Brain microvascular endothelial cell (primary cell): ENCODE data around the gene PPP3R1.

Source experiments
- DNase-seq: peaks from one replicate; pipeline ENCODE4 v3.0.0-alpha.2; 2020
- H3K27ac ChIP-seq: fragments of 250-450 bp; sonication (Bioruptor Pico); 2 replicates; pipeline ENCODE4 v1.5.1; 2020; ENCODE audit warnings: mild to moderate bottlenecking, moderate library complexity
- H3K27me3 ChIP-seq: fragments of 250-450 bp; sonication (Bioruptor Pico); replicated peaks from 2 replicates; pipeline ENCODE4 v1.5.1; 2020; ENCODE audit warnings: mild to moderate bottlenecking
- H3K36me3 ChIP-seq: fragments of 250-450 bp; sonication (Bioruptor Pico); replicated peaks from 2 replicates; pipeline ENCODE4 v1.5.1; 2020; ENCODE audit warnings: mild to moderate bottlenecking
- H3K4me3 ChIP-seq: 2 replicates; pipeline ENCODE4 v1.5.1; 2011; ENCODE audit warnings: low read depth, mild to moderate bottlenecking, control low read depth, low read length, moderate library complexity
- in situ Hi-C: cut with HindIII; loops from 2 replicates; pipeline ENCODE4 v1.10.0; 2017; ENCODE audit warnings: low sequenced_read_pairs, low pct_ligation_motif_present
- TF ChIP-seq, protein P1 (sequence below): IDR thresholded peaks from 2 replicates; pipeline ENCODE4 v1.5.1; 2011; ENCODE audit warnings: low read depth, mild to moderate bottlenecking, moderate library complexity, low read length, control low read depth, inconsistent platforms; ENCODE audit errors: missing control alignments

The PPP3R1 gene

GRCh38 chr2:68252400-68253218 lies at the start of gene PPP3R1:
TSS of gene PPP3R1 (minus strand) at chr2:68252532. CDS start at chr2:68252127, 405 bp downstream.
- H3K4me3 ChIP-seq = peak within 1 kb of the TSS; percentile 89
- in situ Hi-C loops = no loop called here

GRCh38 chr2:68295516-68295915 lies 43.2 kb upstream of the PPP3R1 start:
- Histone ChIP-seq H3K36me3 (no peaks in the 10 kb centered on the region), H3K27me3 (no peaks in the 10 kb centered on the region), H3K4me3 (no peak overlapping the region), H3K27ac (no peak overlapping the region)
- TF ChIP-seq, protein P1, sequence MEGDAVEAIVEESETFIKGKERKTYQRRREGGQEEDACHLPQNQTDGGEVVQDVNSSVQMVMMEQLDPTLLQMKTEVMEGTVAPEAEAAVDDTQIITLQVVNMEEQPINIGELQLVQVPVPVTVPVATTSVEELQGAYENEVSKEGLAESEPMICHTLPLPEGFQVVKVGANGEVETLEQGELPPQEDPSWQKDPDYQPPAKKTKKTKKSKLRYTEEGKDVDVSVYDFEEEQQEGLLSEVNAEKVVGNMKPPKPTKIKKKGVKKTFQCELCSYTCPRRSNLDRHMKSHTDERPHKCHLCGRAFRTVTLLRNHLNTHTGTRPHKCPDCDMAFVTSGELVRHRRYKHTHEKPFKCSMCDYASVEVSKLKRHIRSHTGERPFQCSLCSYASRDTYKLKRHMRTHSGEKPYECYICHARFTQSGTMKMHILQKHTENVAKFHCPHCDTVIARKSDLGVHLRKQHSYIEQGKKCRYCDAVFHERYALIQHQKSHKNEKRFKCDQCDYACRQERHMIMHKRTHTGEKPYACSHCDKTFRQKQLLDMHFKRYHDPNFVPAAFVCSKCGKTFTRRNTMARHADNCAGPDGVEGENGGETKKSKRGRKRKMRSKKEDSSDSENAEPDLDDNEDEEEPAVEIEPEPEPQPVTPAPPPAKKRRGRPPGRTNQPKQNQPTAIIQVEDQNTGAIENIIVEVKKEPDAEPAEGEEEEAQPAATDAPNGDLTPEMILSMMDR = no peak
- in situ Hi-C loops = no loop called here
- DNase-seq = no peak

More at GRCh38 chr2:68252400-68253218, at the start of gene PPP3R1:
- Histone ChIP-seq H3K36me3 (no peaks in the 10 kb centered on the region), H3K27ac (peak within 1 kb of the TSS; percentile 94), H3K27me3 (no peaks in the 10 kb centered on the region)
- DNase-seq = peak; percentile 88
- TF ChIP-seq, protein P1 = no peak

- H3K4me3 ChIP-seq = no peak overlapping the region
- TF ChIP-seq, protein P1 = no peak
- DNase-seq = no peak
- no peaks in the 10 kb centered on the region for H3K36me3 ChIP-seq
- in situ Hi-C loops = no loop called here
- H3K27me3 ChIP-seq = no peaks in the 10 kb centered on the region
- no peak overlapping the region for H3K27ac ChIP-seq
Observed at GRCh38 chr2:68294913-68295312, 42.6 kb upstream of the PPP3R1 start.

GRCh38 chr2:68294187-68294586 lies 41.9 kb upstream of the PPP3R1 start:
- TF ChIP-seq, protein P1 = peak; percentile 18
- H3K36me3 ChIP-seq = no peaks in the 10 kb centered on the region
- in situ Hi-C loops = no loop called here
- no peak overlapping the region for H3K4me3 ChIP-seq
- no peaks in the 10 kb centered on the region for H3K27me3 ChIP-seq
- H3K27ac ChIP-seq = no peak overlapping the region
- DNase-seq = no peak

DNA sequence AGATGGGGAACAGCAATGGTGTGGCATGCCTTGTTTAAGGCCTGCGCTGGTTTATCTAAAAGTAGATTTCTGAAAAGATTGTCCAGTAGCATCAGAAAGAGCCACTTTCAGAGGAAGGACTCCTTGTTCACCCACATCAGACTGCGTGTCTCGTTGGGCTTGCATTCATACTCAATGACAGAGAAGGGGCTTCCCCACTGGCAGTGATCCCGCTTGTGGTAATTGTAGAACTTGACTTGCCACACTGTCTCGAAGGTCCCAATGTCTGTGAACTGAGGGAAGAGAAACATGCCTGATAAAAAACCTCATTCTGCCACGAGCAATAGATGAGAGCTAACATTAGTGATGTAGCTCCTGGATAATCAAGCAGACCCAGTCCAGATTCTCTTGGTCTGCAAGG lies 41.4 kb upstream of the PPP3R1 start:
- in situ Hi-C loops = no loop called here
- no peak overlapping the region for H3K4me3 ChIP-seq
- TF ChIP-seq, protein P1 = no peak
- no peaks in the 10 kb centered on the region for H3K27me3 ChIP-seq
- H3K27ac ChIP-seq = no peak overlapping the region
- H3K36me3 ChIP-seq = no peaks in the 10 kb centered on the region
- no peak for DNase-seq

DNA sequence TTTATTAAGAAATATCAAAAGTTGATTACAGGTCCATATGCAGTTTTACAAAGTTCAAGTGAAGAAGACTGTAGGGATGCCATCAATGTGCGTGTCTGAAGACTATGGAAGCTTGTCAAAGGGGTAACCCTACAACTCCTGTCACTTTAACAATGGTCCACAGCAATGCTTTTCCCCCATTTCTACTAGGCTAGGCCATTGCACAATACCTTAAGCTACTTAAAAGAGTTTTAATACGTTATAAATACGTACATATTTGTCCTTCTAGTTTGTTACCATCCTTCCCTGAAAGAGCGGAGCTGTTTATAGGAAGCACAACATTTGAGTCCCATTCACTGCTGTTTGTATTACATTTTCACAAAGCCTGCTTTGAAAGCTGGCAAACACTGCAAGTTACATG lies 40.7 kb upstream of the PPP3R1 start:
- no peak overlapping the region for H3K27ac ChIP-seq
- no peak overlapping the region for H3K4me3 ChIP-seq
- TF ChIP-seq, protein P1 = no peak
- DNase-seq = no peak
- no peaks in the 10 kb centered on the region for H3K36me3 ChIP-seq
- in situ Hi-C loops = no loop called here
- no peaks in the 10 kb centered on the region for H3K27me3 ChIP-seq
